Inflammatory macrophage treated with lipopolysaccharide for 1 hour (primary cell): ENCODE data around the gene NUMBL.
"Not testable (repeated sequence)": the region's sequence is repeated elsewhere in the genome, so short reads cannot be mapped to it uniquely, and the experiment has no call there.

ENCODE experiments used
- DNase-seq, 2 donors: peaks; one replicate each; pipeline ENCODE4 v3.0.0-alpha.2; 2020 to 2022

NUMBL gene

DNA sequence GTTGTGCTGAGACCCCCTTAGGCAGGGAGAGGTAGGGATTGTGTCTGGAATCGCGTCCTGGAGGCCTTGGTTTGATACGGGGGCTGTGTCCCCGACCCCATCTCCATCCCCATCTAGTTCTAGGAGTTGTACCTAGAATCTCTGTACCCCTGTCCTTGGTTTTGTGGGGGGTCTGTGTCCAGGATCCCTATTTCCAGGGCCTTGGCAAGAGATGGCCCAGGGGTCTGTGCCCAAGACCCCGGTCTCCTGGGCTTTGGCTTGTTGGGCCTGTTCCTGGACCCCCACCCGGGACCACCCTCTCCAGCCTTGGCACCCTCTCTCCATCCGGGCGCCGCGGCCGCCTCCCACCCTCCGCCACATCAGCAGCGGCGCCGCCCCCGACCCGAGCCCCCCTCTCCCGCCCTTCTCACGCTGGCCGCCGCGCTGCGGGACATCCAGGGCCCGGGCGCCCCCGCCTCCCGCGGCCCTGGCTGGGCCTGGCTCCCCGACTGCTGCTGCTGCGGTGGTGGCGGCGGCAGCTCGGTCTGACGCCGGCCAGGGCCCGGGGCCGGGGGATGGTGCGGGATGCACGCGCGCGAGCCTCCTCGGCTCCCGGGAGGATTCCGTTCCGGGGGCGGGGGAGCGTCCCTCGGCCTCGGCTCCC lies at the start of gene NUMBL:
Gene NUMBL (minus strand): TSS at position 602 of the 643 bp plus-strand sequence. CDS start 168 bp downstream, at position 434.
- DNase-seq = no peak

DNA sequence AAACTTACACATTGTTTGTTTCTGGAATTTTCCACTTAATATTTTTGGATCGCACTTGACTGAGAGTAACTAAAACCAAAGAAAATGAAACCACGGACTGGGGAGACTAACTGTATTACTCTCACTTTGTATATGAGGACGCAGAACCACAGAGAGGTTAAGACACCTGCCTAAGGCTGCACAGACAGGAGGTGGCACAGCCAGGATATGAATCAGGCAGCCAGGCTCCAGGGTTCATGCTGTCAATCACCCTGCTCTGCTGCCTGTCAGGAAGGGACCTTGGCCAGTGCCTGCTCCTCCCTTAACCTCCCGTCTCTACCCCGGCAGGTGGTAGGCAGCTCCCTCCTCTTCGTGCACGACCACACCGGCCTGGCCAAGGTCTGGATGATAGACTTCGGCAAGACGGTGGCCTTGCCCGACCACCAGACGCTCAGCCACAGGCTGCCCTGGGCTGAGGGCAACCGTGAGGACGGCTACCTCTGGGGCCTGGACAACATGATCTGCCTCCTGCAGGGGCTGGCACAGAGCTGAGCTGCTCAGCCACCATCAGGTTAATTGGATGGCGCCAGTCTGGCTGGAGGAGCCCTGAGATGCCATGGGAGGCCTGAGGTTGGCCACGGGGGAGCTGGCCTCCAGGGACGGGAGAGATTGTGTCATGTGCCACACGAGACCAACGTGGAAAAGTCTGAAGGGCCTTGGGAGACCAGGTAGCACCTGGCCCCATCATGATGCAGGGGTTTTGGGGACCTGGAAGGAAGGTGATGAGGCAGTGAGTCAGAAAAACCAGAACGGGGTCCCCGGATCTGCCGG lies 48.8 kb upstream of the NUMBL start:
- no peak for DNase-seq

DNA sequence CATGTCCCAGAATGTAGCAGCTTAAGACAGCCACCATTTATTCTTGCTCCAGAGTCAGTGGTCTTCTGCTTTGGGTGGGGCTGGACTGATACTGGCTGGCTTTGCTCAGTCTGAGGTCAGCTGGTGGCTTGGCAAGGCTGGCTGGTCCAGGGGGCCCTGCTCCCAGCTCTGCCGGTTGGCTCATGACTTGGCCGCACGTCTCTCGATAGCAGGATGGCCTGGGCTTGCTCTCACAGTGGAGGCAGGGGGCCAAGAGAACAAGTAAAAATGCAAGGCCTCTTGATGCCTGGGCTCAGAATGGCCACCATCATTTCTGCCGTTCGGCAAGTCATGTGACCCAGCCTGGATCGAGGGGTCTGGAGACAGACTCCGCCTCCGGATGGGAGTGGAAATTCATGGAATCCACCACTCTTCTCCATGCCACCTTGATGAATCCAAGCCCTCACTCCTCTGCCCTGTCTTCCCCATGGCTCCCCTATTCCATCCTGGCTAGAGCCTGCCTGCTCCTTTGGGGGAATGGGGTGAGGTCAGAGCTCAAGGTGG lies 46.7 kb upstream of the NUMBL start:
- no peak for DNase-seq

DNA sequence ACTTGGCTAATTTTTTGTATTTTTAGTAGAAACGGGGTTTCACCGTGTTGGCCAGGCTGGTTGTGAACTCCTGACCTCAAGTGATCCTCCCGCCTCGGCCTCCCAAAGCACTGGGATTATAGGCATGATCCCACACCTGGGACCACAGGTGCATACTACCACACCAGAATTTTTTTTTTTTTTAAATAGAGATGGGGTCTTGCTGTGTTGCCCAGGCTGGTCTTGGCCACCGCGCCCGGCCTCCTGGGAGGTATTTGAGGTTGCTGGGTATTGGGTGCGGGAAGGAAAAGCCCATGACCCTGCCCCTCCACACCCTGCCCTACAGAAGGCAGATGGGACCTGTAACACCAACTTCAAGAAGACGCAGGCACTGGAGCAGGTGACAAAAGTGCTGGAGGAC lies 46.2 kb upstream of the NUMBL start:
- DNase-seq = no peak

DNA sequence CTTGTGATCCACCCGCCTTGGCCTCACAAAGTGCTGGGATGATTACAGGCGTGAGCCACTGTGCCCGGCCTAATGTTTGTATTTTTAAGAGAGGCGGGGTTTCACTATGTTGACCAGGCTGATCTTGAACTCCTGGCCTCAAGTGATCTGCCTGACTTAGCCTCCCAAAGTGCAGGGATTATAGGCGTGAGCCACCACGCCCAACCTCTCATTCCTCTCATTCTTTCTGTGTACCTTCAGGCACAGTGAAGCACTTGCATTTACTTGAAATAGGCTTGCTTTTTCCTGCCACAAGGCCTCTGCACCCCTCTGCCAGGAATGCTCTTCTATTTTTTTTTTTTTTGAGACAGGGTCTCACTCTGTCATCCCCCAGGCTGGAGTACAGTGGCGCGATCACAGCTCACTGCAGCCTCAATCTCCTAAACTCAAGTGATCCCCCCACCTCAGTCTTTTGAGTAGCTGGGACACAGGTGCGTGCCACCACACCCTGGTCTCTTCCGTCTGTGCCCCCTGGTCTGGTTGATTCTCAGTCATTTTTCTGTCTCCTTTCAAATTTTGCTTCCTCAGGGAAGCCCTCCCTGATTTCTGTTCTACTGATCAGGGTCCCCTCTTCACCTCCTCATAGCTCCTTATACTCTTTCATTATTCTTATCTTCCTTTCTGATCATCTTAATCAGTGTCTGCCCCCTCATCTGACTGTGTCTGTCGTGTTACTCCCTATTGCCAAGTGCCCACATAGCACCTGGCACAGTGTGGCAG lies 44.7 kb upstream of the NUMBL start:
- no peak for DNase-seq

DNA sequence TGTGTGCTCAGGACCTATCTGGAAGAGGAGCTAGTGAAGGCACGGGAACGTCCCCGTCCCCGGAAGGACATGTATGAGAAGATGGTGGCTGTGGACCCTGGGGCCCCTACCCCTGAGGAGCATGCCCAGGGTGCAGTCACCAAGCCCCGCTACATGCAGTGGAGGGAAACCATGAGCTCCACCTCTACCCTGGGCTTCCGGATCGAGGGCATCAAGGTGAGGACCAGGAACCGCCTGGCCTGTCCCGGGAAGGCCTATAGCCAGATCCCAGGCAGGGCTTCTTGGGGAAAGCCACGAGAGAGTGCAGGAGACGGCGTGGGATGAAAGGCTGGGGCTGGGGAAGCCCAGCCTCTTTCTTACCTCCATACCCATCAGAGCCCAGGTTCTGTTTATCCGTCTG lies 42.7 kb upstream of the NUMBL start:
- DNase-seq = no peak

DNA sequence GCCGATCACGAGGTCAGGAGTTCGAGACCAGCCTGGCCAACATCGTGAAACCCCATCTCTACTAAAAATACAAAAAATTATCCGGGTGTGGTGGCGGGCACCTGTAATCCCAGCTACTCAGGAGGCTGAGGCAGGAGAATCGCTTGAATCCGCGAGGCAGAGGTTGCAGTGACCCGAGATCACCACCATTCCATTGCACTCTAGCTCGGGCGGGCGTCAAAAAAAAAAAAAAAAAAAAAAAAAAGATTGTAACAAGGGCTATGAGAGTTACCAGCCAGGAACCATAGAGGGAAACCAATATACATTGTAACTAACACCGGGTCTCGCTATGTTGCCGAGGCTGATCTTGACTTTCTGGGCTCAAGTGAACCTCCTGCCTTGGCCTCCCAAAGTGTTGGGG lies 41.9 kb upstream of the NUMBL start:
- DNase-seq = not testable (repeated sequence)

DNA sequence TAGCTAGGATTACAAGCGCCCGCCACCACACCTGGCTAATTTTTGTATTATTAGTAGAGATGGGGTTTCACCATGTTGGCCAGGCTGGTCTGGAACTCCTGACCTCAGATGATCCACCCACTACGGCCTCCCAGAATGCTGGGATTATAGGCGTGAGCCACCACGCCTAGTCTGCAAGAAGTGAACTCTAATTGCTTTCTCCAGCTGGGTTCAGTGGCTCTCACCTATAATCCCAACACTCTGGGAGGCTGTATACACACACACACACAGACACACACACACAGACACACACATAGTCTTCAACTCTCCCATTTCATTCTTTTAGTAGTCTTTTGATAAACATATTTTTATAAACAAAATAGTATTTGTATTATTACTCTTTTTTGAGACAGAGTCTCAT lies 39.6 kb upstream of the NUMBL start:
- not testable (repeated sequence) for DNase-seq

DNA sequence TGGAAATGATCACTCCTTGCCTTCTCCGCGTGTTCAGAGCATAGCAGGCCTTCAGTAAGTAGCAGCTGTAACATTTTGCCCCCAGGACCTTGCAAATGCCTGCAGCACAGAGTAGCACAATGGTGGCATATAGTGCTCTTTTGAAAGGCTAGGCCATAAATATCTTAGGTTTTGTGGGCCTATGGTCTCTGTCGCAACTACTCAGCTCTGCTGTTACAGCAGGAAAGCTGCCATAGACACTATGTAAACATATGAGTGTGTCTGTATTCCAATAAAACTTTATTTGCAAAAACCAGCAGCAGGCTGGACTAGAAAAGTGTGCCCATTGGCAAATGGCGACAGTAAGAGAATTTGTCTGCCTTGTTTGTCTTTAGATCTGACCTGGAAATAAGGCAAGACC lies 35.8 kb upstream of the NUMBL start:
- no peak for DNase-seq

DNA sequence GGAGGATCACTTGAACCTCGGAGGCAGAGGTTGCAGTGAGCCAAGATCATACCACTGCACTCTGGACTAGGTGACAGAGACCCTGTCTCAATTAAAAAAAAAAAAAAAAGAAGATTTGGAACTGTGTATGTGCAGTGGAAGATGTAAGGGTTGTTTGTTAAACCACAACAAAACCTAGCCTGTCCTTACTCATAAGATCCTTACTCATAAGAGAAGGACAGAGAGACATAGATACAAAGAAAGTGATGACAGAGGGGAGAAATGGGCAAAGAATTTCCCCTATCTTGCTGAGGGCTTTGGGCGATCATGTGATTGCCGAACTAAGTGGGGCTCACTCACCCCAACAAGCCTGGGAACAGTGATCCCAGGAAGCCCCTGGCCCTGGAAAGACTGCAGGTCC lies 34.4 kb upstream of the NUMBL start:
- DNase-seq = no peak

DNA sequence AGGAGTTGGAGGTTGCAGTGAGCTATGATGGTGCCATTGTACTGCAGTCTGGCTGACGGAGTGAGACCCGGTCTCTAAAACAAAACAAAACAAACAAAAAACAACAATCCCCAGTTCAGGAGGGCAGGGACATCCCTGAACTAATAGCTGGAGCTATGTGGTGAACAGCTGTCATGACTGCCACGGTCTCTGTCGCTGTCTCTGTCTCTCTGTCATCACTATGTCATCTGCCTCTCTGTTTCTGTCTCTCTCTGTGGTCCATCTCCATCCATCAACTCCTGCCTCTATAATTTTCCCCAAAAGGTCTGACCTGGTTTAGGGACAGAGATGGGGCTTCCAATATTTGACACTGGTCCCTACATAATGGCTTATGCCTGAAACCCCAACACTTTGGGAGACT lies 33.9 kb upstream of the NUMBL start:
- no peak for DNase-seq

DNA sequence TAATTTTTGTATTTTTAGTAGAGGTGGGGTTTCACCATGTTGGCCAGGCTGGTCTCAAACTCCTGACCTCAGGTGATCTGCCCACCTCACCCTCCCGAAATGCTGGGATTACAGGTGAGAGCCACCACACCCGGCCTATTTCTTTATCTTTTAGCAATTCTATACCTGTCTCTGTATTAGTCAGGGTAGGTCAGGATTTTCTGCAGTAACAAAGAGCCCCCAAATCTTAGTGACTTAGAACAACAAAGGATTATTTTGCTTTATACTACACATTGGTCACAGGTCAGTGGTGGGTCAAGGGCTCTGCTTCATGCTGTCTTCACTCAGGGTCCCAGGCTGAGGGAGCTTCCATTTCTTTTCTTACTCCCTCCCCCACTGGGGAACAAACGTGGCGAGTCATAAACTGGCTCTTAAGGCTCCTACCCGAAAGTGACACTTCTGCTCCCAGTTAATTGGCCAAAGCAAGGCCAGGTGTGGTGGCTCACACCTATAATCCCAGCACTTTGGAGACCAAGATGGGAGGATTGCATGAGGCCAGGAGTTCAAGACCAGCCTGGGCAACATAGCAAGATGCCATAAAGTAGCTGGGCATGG lies 33.3 kb upstream of the NUMBL start:
- DNase-seq = no peak

DNA sequence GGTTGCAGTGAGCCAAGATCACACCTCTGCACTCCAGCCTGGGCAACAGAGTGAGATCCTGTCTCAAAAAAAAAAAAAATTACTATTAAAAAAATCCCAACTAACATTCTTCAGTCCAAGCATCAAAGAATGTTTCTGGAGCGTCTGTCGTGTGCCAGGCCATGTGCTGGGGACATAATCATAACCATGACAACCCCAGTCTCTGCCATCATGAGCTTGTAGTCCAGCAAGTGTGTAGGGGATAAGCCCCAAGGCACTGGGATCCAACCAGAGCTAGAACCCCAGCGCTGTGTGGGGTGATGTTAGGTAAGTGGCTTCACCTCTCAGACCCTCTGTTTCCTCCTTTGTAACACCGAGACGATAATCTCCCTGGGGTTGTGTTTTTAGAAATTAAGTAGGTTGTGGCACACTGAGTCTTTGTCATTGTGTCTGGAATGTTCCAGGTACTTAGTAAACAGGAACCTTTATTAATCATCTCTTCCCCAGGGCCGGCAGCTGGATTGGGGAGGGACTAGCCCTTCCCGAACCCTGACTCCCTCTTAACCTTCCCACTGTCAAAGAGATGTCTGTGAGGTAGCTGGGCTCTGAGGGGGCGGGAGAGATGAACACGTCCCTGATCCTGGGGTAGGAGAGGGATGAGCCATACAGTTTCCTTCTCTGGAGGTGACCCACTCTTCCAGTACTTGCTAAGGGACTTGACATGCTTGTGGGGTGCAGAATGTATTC lies 31.6 kb upstream of the NUMBL start:
- DNase-seq = no peak

DNA sequence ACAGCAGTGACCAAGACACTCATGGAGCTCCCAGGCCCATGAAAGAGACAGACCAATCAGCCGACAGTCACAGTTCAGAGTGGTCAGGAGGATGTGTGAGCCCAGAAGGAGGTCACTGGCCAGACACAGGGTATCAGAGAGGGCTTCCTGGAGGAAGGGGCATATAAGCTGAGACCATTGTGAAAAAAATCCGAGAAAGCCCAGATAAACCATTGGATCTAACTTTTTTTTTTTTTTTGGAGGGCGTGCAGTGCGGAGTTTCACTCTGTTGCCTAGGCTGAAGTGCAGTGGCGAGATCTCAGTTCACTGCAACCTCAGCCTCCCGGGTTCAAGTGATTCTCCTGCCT lies 30.7 kb upstream of the NUMBL start:
- no peak for DNase-seq

DNA sequence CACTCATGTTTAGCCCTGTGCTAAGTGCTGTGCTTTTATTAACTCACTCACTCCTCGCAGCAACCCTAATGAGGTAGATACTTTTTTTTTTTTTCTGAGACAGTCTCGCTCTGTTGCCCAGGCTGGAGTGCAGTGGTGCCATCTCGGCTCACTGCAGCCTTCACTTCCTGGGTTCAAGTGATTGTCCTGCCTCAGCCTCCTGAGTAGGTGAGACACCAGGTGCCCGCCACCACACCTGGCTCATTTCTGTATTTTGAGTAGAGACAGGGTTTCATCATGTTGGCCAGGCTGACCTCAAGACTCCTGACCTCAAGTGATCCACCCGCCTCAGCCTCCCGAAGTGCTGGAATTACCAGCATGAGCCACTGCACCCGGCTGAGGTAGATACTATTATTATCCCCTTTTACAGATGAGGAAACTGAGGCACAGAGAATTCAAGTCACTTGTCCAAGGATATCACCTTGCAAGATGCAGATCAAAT lies 29.0 kb upstream of the NUMBL start:
- no peak for DNase-seq

DNA sequence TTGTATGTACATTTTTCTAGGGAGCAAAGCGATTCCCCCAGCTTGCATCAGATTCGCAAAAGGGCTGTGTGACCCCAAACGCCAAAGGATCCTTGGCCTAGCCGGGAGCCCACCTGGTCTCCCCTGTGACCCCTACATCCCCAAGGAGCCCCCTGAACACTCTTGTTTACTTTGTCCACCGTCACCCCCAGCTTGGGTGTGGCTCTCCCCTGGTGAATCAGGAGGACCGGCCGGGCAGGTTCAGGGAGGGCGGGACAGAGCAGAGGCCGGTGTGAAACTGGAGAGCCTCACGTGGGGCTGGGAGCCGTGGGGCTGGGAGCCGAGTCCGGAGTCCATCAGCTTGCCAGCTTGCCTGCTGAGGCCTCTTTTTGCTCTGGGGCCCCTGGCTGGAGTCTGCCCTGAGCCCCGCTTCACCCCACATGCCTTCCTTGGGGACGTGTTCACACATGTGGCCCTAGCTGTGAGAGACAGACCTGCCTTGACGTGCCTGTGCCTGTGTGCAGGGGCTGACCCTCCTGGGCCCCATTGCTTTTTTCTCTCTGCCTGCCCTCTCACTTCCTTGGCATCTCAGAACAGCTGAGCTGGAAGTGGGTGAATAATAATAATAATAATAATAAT lies 28.4 kb upstream of the NUMBL start:
- no peak for DNase-seq

DNA sequence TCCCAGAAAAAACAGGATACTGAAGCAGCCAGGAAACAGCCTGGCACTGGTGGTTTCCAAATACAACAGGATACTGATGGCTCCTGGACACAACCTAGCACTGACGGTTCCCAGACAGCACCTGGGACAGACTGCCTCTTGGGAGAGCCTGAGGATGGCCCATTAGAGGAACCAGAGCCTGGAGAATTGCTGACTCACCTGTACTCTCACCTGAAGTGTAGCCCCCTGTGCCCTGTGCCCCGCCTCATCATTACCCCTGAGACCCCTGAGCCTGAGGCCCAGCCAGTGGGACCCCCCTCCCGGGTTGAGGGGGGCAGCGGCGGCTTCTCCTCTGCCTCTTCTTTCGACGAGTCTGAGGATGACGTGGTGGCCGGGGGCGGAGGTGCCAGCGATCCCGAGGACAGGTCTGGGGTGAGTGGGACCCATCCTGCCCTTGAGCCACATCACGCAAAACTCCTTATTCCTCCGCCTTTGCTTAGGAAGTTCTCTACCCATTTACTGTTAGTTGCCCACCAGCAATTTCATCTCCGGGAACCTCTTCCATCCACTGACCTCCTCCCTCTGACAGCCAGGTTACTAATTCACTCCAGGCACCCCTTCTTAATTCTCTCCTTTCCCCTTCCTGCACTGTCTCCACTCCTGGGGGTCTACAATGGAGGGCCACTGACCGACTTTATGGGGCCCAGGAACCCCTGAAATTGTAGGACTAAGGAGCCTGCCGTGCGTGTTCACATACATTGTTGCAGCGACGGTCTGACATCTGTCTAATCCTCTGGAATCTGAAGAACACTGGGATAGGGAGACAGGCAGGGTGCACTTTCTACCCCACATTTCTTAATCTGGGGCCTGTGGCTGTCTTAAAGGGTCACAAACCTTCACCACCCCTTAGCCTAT lies 27.7 kb upstream of the NUMBL start:
- no peak for DNase-seq

DNA sequence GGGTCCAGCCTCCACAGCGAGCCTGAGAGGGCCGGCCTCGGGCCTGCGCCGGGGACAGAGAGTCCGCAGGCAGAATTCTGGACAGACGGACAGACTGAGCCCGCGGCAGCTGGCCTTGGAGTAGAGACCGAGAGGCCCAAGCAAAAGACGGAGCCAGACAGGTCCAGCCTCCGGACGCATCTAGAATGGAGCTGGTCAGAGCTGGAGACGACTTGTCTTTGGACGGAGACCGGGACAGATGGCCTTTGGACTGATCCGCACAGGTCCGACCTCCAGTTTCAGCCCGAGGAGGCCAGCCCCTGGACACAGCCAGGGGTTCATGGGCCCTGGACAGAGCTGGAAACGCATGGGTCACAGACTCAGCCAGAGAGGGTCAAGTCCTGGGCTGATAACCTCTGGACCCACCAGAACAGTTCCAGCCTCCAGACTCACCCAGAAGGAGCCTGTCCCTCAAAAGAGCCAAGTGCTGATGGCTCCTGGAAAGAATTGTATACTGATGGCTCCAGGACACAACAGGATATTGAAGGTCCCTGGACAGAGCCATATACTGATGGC lies 27.0 kb upstream of the NUMBL start:
- DNase-seq = no peak

DNA sequence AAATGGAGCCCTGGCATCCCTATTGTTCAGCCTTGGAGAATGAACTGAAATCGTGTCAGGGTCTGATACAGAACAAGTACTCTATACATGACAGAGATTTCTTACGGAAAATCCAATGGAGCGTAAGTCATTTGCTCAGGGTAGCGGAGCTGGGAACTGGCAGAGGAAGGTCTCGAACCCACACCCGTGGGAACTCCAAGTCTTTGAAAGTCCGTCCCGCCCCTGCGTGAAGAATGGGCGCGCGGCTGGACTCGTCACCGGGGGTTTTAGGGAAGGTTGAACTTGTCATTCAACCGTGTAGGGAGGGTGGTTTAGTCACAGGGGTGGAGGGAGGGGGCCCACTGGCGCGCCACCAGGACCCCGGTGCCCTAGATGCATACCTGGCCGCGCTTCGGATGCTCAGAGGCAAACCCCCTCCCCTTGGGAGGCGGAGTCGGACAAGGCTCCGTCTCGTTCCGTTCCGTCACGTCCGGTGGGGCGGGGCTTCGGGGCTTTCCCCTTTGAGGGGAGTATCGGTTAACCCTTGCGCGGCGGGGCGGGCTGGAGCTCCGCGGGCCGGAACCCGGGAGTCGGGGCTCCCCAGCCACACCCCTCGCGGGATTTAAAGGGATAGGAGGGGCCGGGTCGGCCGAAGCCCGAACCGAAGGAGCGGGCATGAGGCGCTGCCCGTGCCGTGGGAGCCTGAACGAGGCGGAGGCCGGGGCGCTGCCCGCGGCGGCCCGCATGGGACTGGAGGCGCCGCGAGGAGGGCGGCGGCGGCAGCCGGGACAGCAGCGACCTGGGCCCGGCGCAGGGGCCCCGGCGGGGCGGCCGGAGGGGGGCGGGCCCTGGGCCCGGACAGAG lies 26.3 kb upstream of the NUMBL start, which contains the start of the genes COQ8B and ITPKC:
Gene COQ8B (minus strand): TSS at position 405 of the 843 bp plus-strand sequence. CDS start 2,254 bp downstream, outside the sequence.
Gene ITPKC (plus strand): TSS at position 631 of the 843 bp plus-strand sequence. CDS start 24 bp downstream, at position 655.
- DNase-seq = peak; percentile 95 to 99
